GM18951 (cell line): ENCODE results near the gene C2orf76.

ENCODE experiments used
- POLR2A ChIP-seq: IDR thresholded peaks from 4 replicates; pipeline ENCODE4 v1.6.1; 2011; ENCODE audit warnings: mild to moderate bottlenecking; ENCODE audit not compliant: insufficient read length, insufficient read depth; ENCODE audit errors: extremely low read depth
- in situ Hi-C: fragments of 300-500 bp; cut with MboI; formaldehyde crosslinking; loops from one replicate; pipeline ENCODE4 v1.12.0; 2022; ENCODE audit warnings: low sequenced_read_pairs, mixed read lengths, inconsistent platforms; ENCODE audit not compliant: unreplicated experiment

The C2orf76 gene

GRCh38 chr2:119372778-119373568 lies 6.3 kb upstream of the C2orf76 start:
- no peak for TF ChIP-seq POLR2A
- in situ Hi-C loops = no loop called here

GRCh38 chr2:119371111-119371510 lies 4.5 kb upstream of the C2orf76 start:
- in situ Hi-C loops = no loop called here
- no peak for TF ChIP-seq POLR2A

GRCh38 chr2:119369845-119370244 lies 3.2 kb upstream of the C2orf76 start:
- TF ChIP-seq POLR2A = no peak
- in situ Hi-C loops = no loop called here

GRCh38 chr2:119367472-119368099 lies 952 bp upstream of the C2orf76 start:
- in situ Hi-C loops = no loop called here
- no peak for TF ChIP-seq POLR2A

GRCh38 chr2:119366161-119366648 lies 429 bp downstream of the C2orf76 start:
- no peak for TF ChIP-seq POLR2A

GRCh38 chr2:119365436-119365835 lies 1.2 kb downstream of the C2orf76 start:
- in situ Hi-C loops = no loop called here
- no peak for TF ChIP-seq POLR2A

More at GRCh38 chr2:119366161-119366648, 429 bp downstream of the C2orf76 start:
- in situ Hi-C loops = no loop called here

- in situ Hi-C loops = no loop called here
- no peak for TF ChIP-seq POLR2A
Measured at GRCh38 chr2:119364798-119365197, 1.8 kb downstream of the C2orf76 start.

- no peak for TF ChIP-seq POLR2A
- in situ Hi-C loops = no loop called here
Measured at GRCh38 chr2:119360423-119360966, 6.1 kb downstream of the C2orf76 start.

- no peak for TF ChIP-seq POLR2A
- in situ Hi-C loops = no loop called here
Measured at GRCh38 chr2:119359774-119360173, 6.9 kb downstream of the C2orf76 start.

- no peak for TF ChIP-seq POLR2A
- in situ Hi-C loops = no loop called here
Measured at GRCh38 chr2:119354860-119355259, 11.8 kb downstream of the C2orf76 start.

GRCh38 chr2:119352357-119352756 lies 14.3 kb downstream of the C2orf76 start:
- TF ChIP-seq POLR2A = no peak
- in situ Hi-C loops = no loop called here

- no peak for TF ChIP-seq POLR2A
- in situ Hi-C loops = no loop called here
Measured at GRCh38 chr2:119350311-119350998, 16.2 kb downstream of the C2orf76 start.

- no peak for TF ChIP-seq POLR2A
- in situ Hi-C loops = no loop called here
Measured at GRCh38 chr2:119349289-119349688, 17.3 kb downstream of the C2orf76 start.
